SKM-1 treated with dmso at 0.1 percent for 144 hours (cell line): ENCODE measurements around the gene TREM1.
"Not testable (repeated sequence)": the region's sequence is repeated elsewhere in the genome, so short reads cannot be mapped to it uniquely, and the experiment has no call there.

ENCODE experiments used
- DNase-seq: peaks from one replicate; lab custom pipeline; 2025; ENCODE audit not compliant: unreplicated experiment; lab: John Stamatoyannopoulos, UW

The TREM1 gene

DNA sequence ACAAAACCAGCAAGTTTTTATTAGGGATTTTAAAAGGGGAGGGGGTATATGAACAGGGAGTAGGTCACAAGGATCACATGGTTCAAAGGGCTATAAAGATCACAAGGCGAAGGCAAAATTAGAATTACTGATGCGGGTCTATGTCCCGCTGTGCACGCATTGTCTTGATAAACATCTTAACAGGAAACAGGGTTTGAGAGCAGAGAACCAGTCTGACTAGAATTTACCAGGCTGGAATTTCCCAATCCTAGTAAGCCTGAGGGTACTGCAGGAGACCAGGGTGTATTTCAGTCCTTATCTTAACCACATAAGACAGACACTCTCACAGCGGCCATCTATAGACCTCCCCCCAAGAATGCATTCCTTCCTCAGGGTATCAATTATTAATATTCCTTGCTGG, 10.8 kb upstream of the TREM1 start:
- DNase-seq: not testable (repeated sequence)

DNA sequence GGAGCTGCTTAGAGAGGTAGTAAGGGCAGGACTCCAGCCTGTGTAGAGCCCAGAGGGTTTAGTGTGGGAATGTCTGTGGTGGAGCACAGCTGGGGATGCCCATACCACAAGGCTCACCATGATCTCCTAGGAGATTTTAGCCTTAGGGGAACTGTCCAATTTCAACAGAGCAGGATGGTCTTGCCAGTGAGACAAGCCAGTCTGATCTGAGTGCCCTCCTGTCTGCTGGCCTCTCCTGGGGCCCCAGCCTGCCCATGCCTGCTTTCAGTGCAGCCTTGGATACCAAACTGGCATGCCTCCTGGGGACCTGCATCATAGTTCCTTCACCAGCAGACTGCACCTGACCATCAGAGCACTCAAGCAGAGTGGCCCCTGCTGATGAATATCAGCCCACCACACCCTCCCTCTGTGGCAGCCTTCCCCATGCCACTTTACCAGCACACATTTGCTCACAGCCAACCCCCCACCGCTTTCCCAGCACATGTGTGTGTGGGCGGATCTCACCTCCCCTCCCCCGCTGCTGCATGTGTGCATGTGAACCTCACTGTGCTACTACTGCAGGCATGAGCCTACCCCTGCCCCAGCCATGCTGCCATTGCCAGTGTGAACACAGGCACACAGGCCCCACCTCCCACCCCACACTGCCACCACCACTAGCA, 7.9 kb upstream of the TREM1 start:
- DNase-seq: no peak

DNA sequence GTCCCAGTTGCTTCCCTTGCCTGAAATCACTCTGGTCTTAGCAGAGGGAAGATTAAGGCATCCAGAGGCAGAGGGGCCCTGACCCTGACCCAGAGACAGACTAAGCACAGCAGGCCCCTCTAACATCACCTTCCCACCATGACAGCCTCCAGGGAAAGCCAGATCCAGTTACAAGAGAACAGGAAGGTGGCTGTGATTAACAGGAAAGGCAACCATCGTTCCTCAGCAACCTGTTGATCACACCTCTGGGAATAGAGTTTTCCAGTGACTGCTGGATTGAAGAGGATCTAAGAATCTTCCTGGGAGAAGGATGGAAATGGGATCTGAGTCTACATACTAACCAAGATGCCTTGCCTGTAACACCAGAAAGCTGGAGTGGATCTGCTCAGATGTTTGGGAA, 5.2 kb upstream of the TREM1 start:
- no peak for DNase-seq

DNA sequence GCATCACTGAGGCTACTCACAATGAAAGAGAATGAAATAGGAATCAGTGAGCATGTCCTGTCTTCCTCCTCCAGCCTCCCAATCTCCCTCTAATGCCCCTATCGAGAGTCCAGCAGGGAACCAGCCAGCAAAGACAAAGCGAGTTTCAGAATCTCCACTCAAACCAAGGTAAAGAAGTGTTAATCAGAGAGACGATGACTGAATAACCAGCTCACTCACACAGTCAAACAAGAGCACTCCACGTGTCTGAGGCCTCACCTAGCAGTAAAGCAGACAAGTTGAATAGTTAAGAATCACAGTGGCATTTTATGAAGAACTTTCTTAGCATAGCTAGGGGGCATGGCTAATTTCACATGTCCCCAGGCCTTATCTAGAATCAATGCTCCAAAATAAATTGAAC, 3.3 kb upstream of the TREM1 start:
- DNase-seq: no peak

GRCh38 chr6:41288754-41289129, 2.3 kb upstream of the TREM1 start:
- no peak for DNase-seq

DNA sequence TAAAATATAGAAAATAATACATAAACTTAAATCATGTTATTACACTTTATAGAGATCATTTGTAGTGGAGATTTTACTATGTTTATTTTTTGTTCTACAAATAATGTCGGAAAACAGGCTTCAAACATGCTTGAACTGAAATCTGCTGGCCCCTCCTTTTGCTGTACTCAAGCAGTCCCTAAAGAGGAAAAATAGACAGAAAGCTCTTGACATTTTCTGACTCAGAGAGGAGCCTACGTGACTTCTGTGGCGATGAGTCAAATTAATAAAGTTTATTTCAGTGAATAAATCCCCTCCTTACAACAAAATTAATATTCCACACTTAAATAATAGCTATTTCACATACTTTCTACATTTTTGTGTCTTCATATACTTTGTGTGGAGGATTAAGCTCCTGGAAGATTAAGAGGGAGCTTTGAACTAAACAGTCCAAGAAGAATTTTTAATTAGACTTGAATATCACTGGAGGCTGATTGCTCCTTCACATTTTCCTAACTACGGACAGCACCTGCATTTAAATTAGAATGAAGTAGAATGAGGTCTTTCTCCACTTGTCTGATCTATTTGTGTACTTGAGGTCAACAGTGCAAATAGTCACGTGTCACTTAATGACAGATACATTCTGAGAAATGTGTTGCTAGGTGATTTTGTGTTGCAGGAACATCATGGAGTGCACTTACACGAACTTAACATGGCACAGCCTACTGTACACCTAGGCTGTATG, 1.7 kb upstream of the TREM1 start:
- DNase-seq: no peak

DNA sequence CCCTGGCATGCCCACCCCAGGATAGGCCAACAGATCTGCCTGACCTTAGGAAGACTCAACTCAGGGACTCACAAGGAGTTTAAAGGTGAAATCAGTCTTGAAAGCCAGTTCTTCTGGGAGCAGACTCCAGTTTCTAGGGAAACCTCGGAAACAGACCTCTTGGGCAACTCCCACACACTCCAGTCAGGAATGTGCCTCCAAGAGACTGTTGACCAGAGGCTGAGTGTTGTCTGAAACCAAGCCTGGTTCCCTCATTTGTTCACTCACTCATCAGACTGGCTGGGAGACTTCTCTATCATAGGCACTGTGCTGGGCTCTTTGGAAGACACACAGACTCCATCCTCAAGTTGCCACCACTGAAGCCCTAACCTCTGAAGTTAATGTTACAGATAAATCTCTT, 1.8 kb downstream of the TREM1 start:
- no peak for DNase-seq

GRCh38 chr6:41283600-41283999, 2.9 kb downstream of the TREM1 start:
- DNase-seq: no peak

GRCh38 chr6:41280381-41281057, 6.0 kb downstream of the TREM1 start:
- peak; percentile 55 for DNase-seq

DNA sequence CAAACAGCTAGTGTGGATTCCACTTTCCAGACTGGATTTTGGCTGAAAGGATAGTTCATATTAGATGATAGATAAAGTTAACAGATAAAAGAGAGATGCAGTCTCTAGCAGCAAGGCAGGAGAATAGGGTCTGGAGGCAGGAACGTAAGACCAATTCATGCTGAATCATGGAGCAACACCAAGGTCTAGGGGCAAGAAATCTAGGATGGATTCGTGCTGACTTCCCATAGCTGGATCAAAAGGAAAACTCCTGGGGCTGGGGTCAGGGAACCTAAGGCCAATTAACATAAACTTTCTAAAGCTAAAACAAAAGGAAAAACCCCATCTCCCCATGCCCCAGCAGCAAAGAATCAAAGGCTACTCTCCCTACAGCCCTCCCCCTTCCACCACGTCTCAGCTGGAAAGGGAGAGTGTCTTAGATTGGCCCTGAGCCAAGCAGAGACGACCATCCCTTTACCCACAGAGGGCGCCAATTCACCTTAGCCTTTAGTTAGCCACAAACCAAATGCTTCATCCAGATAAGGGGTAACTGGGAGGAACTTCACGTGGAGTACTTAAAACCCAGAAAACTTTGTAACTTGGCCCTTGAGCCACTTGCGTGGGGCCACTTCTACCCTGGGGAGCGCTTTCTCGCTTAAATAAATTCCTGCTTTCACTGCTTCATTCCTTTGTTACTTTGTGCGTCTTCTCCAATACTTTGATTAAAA, 7.6 kb downstream of the TREM1 start:
- peak; percentile 92 for DNase-seq

- DNase-seq: no peak
These were observed 8.9 kb downstream of the TREM1 start for GRCh38 chr6:41277605-41278004.

DNA sequence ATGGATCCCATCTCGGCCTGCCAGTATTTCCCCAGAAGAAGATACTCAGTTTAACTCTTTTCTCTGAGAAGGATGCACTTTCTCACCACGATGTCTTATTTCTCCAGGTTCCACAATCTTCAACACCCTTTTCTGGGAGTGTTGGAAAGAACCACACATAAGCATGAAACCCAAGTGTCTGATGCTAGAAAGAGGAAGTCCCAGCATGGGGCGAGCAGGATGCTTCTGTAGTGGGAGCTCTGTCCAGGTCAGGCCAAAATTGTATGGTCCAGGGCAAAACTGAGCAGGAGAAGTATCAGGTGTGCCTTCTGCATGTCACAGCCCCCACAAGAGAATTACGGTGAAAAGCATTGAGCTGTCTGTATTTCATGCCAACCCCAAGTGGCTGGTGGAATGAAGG, 11.0 kb downstream of the TREM1 start:
- DNase-seq: no peak

GRCh38 chr6:41274256-41274655, 12.2 kb downstream of the TREM1 start:
- no peak for DNase-seq

GRCh38 chr6:41273714-41274113, 12.8 kb downstream of the TREM1 start:
- no peak for DNase-seq

- no peak for DNase-seq
These were observed 13.8 kb downstream of the TREM1 start for GRCh38 chr6:41272591-41273240.

- DNase-seq: peak; percentile 98
These were observed 14.5 kb downstream of the TREM1 start for GRCh38 chr6:41271901-41272395.

GRCh38 chr6:41269716-41270115, 16.8 kb downstream of the TREM1 start:
- no peak for DNase-seq

DNA sequence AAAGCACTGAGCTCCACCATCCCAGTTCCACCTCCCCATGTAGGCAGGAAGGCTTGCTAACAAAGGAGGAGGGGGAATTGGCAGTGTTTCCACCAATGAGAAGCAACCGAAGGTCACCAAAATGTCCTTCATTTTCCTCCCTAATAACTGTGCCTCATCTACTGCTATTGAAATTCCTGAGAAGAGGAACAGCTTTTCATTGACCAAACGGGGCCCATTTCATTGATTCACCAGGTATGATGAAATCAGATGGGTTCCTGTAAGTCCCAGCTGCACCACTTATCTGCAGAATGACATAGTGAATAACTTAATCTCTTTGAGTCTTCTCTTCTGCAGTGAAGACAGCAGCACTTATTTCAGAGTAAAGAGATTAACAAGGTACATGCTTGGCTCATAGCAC, 17.3 kb downstream of the TREM1 start:
- no peak for DNase-seq

DNA sequence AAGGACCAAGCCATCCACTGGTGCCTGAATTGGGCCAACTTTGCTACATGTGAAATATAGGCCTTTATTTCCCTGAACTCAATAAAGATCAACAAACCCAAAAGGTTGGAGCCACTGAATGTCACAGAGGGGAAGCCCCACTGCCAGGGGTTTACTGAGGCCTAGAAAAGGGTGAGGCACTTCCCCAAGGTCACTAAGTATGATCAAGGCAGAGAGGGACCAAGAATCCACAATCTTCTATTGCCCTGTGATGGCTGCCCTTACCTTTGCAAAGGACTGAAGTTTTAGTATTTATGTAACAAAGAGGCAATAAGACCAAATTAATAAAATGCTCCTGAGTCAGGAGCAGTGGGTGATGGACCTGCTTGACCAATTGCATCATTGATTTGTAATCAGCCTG, 18.0 kb downstream of the TREM1 start:
- DNase-seq: no peak

DNA sequence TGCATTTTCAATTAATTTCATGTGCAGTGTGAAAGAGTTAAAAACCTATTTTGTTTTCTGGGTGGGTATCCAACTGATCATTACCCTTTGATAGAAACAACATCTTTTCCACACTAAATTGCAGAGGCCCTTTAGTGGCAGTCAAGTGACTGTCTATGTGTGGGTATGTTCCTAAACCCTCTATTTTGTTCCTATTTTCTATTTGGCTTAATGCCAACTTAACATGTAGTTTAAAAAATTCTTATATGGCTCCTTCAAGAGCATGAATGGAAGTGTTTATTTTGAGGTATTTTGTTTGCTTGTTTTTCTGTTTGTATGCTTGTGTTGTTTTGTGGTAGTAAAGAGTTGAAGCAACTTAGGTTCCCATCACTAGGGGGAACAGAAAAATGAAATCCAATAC, 19.9 kb downstream of the TREM1 start:
- DNase-seq: no peak

- DNase-seq: no peak
These were observed 23.2 kb downstream of the TREM1 start for GRCh38 chr6:41263267-41263666.
